PC-3 (cell line): ENCODE results near the gene ZNRF4. TPM values are rescaled to one million over a fixed set of nuclear protein-coding genes. Genes with fewer than 3 reads are reported as not detected.

Source experiments
- ATAC-seq: fragments of 200-7000 bp; cut with Tn5 transposase; 2 replicates; pipeline ENCODE4 v1.9.1; 2020; ENCODE audit warnings: mild to moderate bottlenecking, moderate library complexity
- BruUV-seq: library from RNA; stranded (reverse); fragments of 400-500 nt; replicated peaks from 2 replicates; lab custom pipeline; 2021; lab: Mats Ljungman, UMichigan
- CTCF ChIA-PET: fragments of 300-600 bp; sonication (Branson Sonifier 250); formaldehyde crosslinking; loops from one replicate; lab custom pipeline; 2022; ENCODE audit warnings: antibody characterized with exemption; lab: Charles Lee
- POLR2A ChIA-PET: fragments of 300-600 bp; sonication (Branson Sonifier 250); formaldehyde crosslinking; loops from one replicate; lab custom pipeline; 2022; ENCODE audit warnings: antibody characterized with exemption; ENCODE audit not compliant: unreplicated experiment; lab: Charles Lee
- DNase-seq: peaks from one replicate; pipeline ENCODE4 v3.0.0-alpha.2; 2015
- H2AFZ ChIP-seq: fragments of 300-600 bp; sonication (generic); 2 replicates; pipeline ENCODE4 v1.6.0; 2016; ENCODE audit warnings: antibody characterized with exemption, low read length
- H3F3A ChIP-seq: fragments of 300-600 bp; sonication (generic); one replicate; pipeline ENCODE4 v1.6.0; 2017; ENCODE audit warnings: antibody characterized with exemption, low read length, control low read depth, mild to moderate bottlenecking; ENCODE audit not compliant: unreplicated experiment
- H3K27ac ChIP-seq: fragments of 300-600 bp; sonication (generic); 2 replicates; pipeline ENCODE4 v1.5.1; 2016; ENCODE audit warnings: mild to moderate bottlenecking, low read length
- H3K27me3 ChIP-seq: fragments of 300-600 bp; sonication (generic); 2 replicates; pipeline ENCODE4 v1.6.1; 2016; ENCODE audit warnings: low read length, mixed read lengths
- H3K36me3 ChIP-seq: fragments of 300-600 bp; sonication (generic); 2 replicates; pipeline ENCODE4 v1.6.1; 2016; ENCODE audit warnings: low read depth, mixed run types, low read length, mixed read lengths
- H3K4me1 ChIP-seq: fragments of 300-600 bp; sonication (generic); 2 replicates; pipeline ENCODE4 v1.5.1; 2016; ENCODE audit warnings: low read length; ENCODE audit not compliant: insufficient read depth
- H3K4me2 ChIP-seq: fragments of 300-600 bp; sonication (generic); 2 replicates; pipeline ENCODE4 v1.6.0; 2016; ENCODE audit warnings: low read length
- H3K4me3 ChIP-seq: fragments of 300-600 bp; sonication (generic); 2 replicates; pipeline ENCODE4 v1.5.1; 2016; ENCODE audit warnings: mild to moderate bottlenecking, low read length, mixed read lengths
- H3K79me2 ChIP-seq: fragments of 300-600 bp; sonication (generic); 2 replicates; pipeline ENCODE4 v1.6.1; 2017; ENCODE audit warnings: low read length, mixed read lengths
- H3K9ac ChIP-seq: fragments of 300-600 bp; sonication (generic); 2 replicates; pipeline ENCODE4 v1.6.0; 2016; ENCODE audit warnings: mild to moderate bottlenecking, low read length
- H3K9me2 ChIP-seq: fragments of 300-600 bp; sonication (generic); replicated peaks from 2 replicates; pipeline ENCODE4 v1.6.1; 2016; ENCODE audit warnings: mixed run types, low read length, mixed read lengths
- H3K9me3 ChIP-seq: fragments of 300-600 bp; sonication (generic); 2 replicates; pipeline ENCODE4 v1.6.1; 2016; ENCODE audit warnings: low read length, mixed read lengths
- H4K20me1 ChIP-seq: fragments of 300-600 bp; sonication (generic); 2 replicates; pipeline ENCODE4 v1.6.1; 2016; ENCODE audit warnings: low read length, mixed read lengths
- EZH2 ChIP-seq: fragments of 300-600 bp; sonication (generic); IDR thresholded peaks from one replicate; pipeline ENCODE4 v1.6.1; 2017; ENCODE audit warnings: antibody characterized with exemption, mild to moderate bottlenecking, low read length; ENCODE audit not compliant: unreplicated experiment
- EZH2phosphoT487 ChIP-seq: fragments of 300-600 bp; sonication (generic); IDR thresholded peaks from 2 replicates; pipeline ENCODE4 v1.6.1; 2018; ENCODE audit warnings: mild to moderate bottlenecking, antibody characterized with exemption, low read length, borderline replicate concordance
- intact Hi-C: fragments of 100-400 bp; cut with micrococcal nuclease; formaldehyde crosslinking; loops from 2 replicates; pipeline ENCODE4 v1.9.0; 2023
- total RNA-seq: library from RNA; depleted of rRNA; stranded (reverse); fragments of >200 nt; gene quantifications from 2 replicates; pipeline ENCODE4 v1.2.3, GENCODE V29; 2014
- TF ChIP-seq, protein P1 (sequence below): fragments of 300-600 bp; sonication (generic); conservative IDR thresholded peaks from 2 replicates; pipeline ENCODE4 v1.5.1; 2017; ENCODE audit warnings: antibody characterized with exemption, low read depth, mild to moderate bottlenecking, low read length

Gene ZNRF4
- total RNA-seq, 1 experiment from 2014 or later: not detected

DNA sequence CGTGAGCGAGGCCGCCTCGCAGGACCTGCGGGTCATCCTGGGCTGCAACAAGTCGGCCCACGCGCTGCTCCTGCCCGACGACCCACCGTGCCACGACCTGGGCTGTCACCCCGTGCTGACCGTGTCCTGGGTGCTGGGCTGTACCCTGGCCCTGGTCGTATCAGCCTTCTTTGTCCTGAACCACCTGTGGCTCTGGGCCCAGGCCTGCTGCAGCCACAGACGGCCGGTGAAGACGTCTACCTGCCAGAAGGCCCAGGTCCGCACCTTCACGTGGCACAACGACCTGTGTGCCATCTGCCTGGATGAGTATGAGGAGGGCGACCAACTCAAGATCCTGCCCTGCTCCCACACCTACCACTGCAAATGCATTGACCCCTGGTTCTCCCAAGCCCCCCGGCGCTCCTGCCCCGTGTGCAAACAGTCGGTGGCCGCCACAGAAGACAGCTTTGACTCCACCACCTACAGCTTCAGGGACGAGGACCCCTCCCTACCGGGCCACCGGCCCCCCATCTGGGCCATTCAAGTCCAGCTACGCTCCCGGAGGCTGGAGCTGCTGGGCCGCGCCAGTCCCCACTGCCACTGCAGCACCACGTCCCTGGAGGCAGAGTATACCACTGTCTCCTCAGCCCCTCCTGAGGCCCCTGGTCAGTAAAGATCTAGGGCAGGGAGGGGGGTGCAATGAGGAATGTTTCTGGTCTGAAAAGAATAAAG is 1.1 kb downstream of the ZNRF4 start:
- no peaks in the 10 kb centered on the region for H3F3A ChIP-seq

DNA sequence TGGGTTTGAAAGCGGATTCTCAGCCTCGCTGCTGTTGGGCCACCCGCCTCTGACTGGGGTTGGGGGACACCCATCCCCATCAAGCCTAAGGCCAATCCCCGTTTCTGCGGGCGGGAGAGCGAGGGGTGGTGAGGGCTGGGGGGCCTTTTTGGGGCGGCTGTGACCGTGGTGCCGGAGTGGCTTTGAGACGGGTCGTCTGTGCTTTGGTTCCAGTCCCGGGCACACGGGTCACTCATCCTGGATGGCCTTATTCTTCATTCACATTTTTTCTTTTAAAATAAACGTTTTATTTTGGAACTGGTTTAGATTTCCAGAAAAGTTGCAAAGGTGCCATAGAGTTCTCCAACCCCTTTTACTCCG is 1.6 kb downstream of the ZNRF4 start:
- no peak overlapping the region for H3K4me2 ChIP-seq
- CTCF ChIA-PET: no interaction called here
- BruUV-seq: no TSS peak
- intact Hi-C loops: no loop called here
- H3K36me3 ChIP-seq: no peaks in the 10 kb centered on the region
- no peaks in the 10 kb centered on the region for H3K79me2 ChIP-seq
- no peak overlapping the region for H2AFZ ChIP-seq
- H3K4me3 ChIP-seq: no peak overlapping the region
- H3K9me2 ChIP-seq: no peaks in the 10 kb centered on the region
- H3K27ac ChIP-seq: no peak overlapping the region
- H3K4me1 ChIP-seq: no peaks in the 10 kb centered on the region
- ATAC-seq: no peak
- H3F3A ChIP-seq: no peaks in the 10 kb centered on the region
- POLR2A ChIA-PET: no interaction called here
- no peaks in the 10 kb centered on the region for H3K27me3 ChIP-seq
- H3K9ac ChIP-seq: no peak overlapping the region
- no peaks in the 10 kb centered on the region for H3K9me3 ChIP-seq
- no peaks in the 10 kb centered on the region for H4K20me1 ChIP-seq
- TF ChIP-seq EZH2phosphoT487 (no peak), EZH2 (no peak)
- TF ChIP-seq, protein P1, sequence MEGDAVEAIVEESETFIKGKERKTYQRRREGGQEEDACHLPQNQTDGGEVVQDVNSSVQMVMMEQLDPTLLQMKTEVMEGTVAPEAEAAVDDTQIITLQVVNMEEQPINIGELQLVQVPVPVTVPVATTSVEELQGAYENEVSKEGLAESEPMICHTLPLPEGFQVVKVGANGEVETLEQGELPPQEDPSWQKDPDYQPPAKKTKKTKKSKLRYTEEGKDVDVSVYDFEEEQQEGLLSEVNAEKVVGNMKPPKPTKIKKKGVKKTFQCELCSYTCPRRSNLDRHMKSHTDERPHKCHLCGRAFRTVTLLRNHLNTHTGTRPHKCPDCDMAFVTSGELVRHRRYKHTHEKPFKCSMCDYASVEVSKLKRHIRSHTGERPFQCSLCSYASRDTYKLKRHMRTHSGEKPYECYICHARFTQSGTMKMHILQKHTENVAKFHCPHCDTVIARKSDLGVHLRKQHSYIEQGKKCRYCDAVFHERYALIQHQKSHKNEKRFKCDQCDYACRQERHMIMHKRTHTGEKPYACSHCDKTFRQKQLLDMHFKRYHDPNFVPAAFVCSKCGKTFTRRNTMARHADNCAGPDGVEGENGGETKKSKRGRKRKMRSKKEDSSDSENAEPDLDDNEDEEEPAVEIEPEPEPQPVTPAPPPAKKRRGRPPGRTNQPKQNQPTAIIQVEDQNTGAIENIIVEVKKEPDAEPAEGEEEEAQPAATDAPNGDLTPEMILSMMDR: no peak
- no peak for DNase-seq

More for the DNA sequence above, 1.1 kb downstream of the ZNRF4 start:
- Histone ChIP-seq H3K4me1 (no peaks in the 10 kb centered on the region), H4K20me1 (no peaks in the 10 kb centered on the region), H3K36me3 (no peaks in the 10 kb centered on the region), H3K27ac (no peak overlapping the region), H3K27me3 (peaks cover 4% of the 10 kb centered on the region), H2AFZ (no peak overlapping the region), H3K9me2 (no peaks in the 10 kb centered on the region), H3K4me3 (no peak overlapping the region), H3K9ac (no peak overlapping the region), H3K9me3 (no peaks in the 10 kb centered on the region), H3K79me2 (no peaks in the 10 kb centered on the region), H3K4me2 (no peak overlapping the region)
- TF ChIP-seq EZH2 (no peak), EZH2phosphoT487 (no peak)
- TF ChIP-seq, protein P1: no peak
- CTCF ChIA-PET: no interaction called here
- no peak for DNase-seq
- intact Hi-C loops: no loop called here
- no TSS peak for BruUV-seq
- ATAC-seq: no peak
- POLR2A ChIA-PET: no interaction called here

DNA sequence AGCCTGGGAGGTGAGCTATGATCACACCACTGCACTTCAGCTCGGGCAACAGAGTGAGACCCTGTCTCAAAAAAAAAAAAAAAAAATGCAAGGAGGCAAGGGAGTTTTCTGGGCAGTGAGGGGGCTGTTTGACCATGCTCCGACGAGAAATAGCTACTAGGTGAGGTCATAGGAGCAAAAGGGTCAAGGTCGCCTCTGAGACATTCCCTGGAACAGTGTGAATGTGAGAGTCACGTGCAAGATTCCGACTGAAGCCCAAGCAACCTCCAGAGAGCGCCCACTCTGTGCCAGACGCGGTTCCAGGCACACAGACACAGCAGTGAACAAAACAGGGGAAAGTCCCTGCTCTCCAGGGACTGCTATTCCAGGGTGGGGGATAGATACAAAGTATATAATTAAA is 2.5 kb downstream of the ZNRF4 start:
- no TSS peak for BruUV-seq
- ATAC-seq (no peak), DNase-seq (no peak)
- ChIA-PET POLR2A (no interaction called here), CTCF (interaction anchor here (0.6 kb wide), 1 partner anchor 80 kb away, joined by 6 read pairs; no protein-coding TSS in a partner anchor)
- Histone ChIP-seq H3K36me3 (no peaks in the 10 kb centered on the region), H2AFZ (no peak overlapping the region), H3K4me3 (no peak overlapping the region), H3F3A (no peaks in the 10 kb centered on the region), H3K4me1 (no peaks in the 10 kb centered on the region), H3K9ac (no peak overlapping the region), H3K27me3 (no peaks in the 10 kb centered on the region), H3K79me2 (no peaks in the 10 kb centered on the region), H3K4me2 (no peak overlapping the region), H3K9me3 (no peaks in the 10 kb centered on the region), H4K20me1 (no peaks in the 10 kb centered on the region), H3K27ac (no peak overlapping the region), H3K9me2 (no peaks in the 10 kb centered on the region)
- intact Hi-C loops: no loop called here
- TF ChIP-seq EZH2 (no peak), EZH2phosphoT487 (no peak)
- TF ChIP-seq, protein P1: no peak
